Measurements from ENCODE around the gene PKN1. TPM values are rescaled to one million over a fixed set of nuclear protein-coding genes. Genes with fewer than 3 reads are reported as not detected.

The PKN1 gene
- total RNA-seq, 4 donors from 2014 or later = 13.2 to 30.9 (median 16.4) TPM

DNA sequence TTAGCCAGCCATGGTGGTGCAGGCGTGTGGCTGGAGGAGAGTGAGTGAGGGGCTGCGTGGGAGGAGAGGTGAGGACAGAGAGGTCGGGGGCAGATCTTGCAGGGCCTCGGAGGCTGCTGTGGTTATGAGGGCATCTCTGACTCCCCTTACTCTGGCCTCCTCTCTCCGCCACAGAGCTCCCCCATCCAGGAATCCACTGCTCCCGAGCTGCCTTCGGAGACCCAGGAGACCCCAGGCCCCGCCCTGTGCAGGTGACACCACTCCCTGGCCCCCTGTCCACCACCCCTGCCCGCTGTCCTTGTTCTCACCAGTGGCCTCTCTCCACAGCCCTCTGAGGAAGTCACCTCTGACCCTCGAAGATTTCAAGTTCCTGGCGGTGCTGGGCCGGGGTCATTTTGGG is 34.3 kb downstream of the PKN1 start:
- no peak for TF ChIP-seq CTCF (IDR thresholded peaks at IDR 0.05)
- TF ChIP-seq POLR2A (IDR thresholded peaks at IDR 0.05) = no peak
- intact Hi-C loops (cut with DNase I; ENCODE audit: low total_unique reads) = no loop called here
- DNase-seq (ENCODE audit: low spot score in 2 of 2) = no peak
- no peak overlapping the region for H3K4me3 ChIP-seq (ENCODE audit: low read depth, poor library complexity, severe bottlenecking)
- WGBS, 2 donors = 87 to 92% methylated on average over 9 to 12 of the region's 12 CpGs

DNA sequence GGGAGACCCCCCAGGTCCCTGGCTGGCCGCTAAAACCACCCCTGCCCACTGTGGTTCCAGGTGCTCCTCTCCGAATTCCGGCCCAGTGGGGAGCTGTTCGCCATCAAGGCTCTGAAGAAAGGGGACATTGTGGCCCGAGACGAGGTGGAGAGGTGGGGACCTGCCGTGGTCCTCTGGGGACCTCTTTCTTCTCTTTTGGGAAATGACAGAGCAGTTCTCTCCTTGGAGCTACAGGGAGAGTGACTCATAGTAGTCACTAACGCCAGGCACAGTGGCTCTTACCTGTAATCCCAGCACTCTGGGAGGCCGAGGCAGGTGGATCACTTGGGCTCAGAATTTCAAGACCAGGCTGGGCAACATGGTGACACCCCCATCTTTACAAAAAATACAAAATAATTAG is 34.7 kb downstream of the PKN1 start:
- DNase-seq (ENCODE audit: low spot score in 2 of 2) = no peak
- WGBS, 2 donors = 68 to 69% methylated on average over 8 to 9 of the region's 9 CpGs
- intact Hi-C loops (cut with DNase I; ENCODE audit: low total_unique reads) = no loop called here
- H3K4me3 ChIP-seq (ENCODE audit: low read depth, poor library complexity, severe bottlenecking) = no peak overlapping the region
- TF ChIP-seq POLR2A (IDR thresholded peaks at IDR 0.05) (no peak), CTCF (IDR thresholded peaks at IDR 0.05) (no peak)

GRCh38 chr19:14470031-14470876 is 37.1 kb downstream of the PKN1 start:
- WGBS, 2 donors = 78 to 79% methylated on average over 10 to 32 of the region's 32 CpGs
- no peak for DNase-seq (ENCODE audit: low spot score in 2 of 2)
- intact Hi-C loops (cut with DNase I; ENCODE audit: low total_unique reads) = no loop called here
- H3K4me3 ChIP-seq (ENCODE audit: low read depth, poor library complexity, severe bottlenecking) = no peak overlapping the region
- TF ChIP-seq POLR2A (IDR thresholded peaks at IDR 0.05) = no peak
- TF ChIP-seq CTCF (IDR thresholded peaks at IDR 0.05) = no peak

- TF ChIP-seq CTCF (IDR thresholded peaks at IDR 0.05) (no peak), POLR2A (IDR thresholded peaks at IDR 0.05) (no peak)
- WGBS, 2 donors = 71 to 72% methylated on average over 46 of the region's 46 CpGs
- intact Hi-C loops (cut with DNase I; ENCODE audit: low total_unique reads) = no loop called here
- no peak overlapping the region for H3K4me3 ChIP-seq (ENCODE audit: low read depth, poor library complexity, severe bottlenecking)
- DNase-seq (ENCODE audit: low spot score in 2 of 2) = no peak
Observed at GRCh38 chr19:14471436-14472187, 38.5 kb downstream of the PKN1 start.

DNA sequence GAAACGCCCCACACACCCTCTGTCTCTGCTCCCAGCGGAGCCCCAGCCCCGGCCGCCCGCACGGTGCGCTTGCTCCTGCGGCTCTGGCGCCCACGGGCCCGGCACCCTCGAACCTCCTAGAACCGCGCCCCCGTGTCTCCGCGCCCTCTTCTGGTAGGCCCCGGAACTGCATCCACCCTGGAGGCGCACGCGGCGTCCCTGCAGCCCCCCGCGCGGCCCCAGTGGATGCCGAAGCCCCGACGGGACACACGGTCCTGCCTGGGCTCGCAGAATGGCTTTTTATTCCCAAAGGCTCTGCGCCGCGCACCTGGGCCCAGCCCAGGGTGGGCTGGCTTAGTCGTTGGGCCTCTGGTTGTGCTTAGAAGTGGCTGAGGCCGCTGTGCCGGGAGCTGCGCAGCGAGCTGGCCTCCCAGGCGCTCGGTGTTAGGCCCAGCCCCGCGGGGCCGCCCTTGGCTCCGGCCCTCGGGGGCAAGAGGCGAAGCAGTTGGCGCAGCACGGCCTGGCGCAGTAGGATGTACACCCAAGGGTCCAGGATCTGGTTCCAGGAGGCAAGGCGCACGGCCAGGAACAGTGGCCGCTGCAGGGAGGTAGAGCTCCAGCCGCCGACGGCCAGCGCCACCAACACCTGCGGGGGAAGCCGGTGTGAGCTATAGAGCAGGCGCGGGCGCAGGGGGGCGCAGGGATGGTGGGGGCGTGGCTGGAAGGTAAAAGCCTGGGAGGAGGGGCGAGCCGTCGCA is 39.3 kb downstream of the PKN1 start:
- TF ChIP-seq CTCF (IDR thresholded peaks at IDR 0.05) = peak in 1 of 3 donors; percentile 87
- no peak for TF ChIP-seq POLR2A (IDR thresholded peaks at IDR 0.05)
- DNase-seq (ENCODE audit: low spot score in 2 of 2) = peak in 1 of 2 donors; percentile 95

More for the DNA sequence above, 39.3 kb downstream of the PKN1 start:
- intact Hi-C loops (cut with DNase I; ENCODE audit: low total_unique reads) = no loop called here
- 5 to 6% methylated on average over 47 to 57 of the region's 66 CpGs for WGBS, 2 donors
- H3K4me3 ChIP-seq (ENCODE audit: low read depth, poor library complexity, severe bottlenecking) = no peak overlapping the region
